ENCODE data around the gene ABCA7. TPM values are rescaled to one million over a fixed set of nuclear protein-coding genes. Genes with fewer than 3 reads are reported as not detected.

ABCA7 gene
- total and polyA plus RNA-seq, 2 of the 13 experiments (the other 11 are each of a cell fraction or from before 2014, with no cell fraction given), result 4.4 to 32.4 TPM

GRCh38 chr19:1025960-1026782 is 13.7 kb upstream of the ABCA7 start, which contains the start of gene CNN2 (continued):
- TF ChIP-seq ATF2 (CRISPR knock-in tag; IDR thresholded peaks at IDR 0.05), result peak; percentile 28; the same call in 1 of the 2 replicates
- TF ChIP-seq MEIS1 (CRISPR knock-in tag; IDR thresholded peaks at IDR 0.05; ENCODE audit: borderline replicate concordance), result no peak
- TF ChIP-seq KDM3A (CRISPR knock-in tag; IDR thresholded peaks at IDR 0.05; ENCODE audit: low read depth), result no peak
- peak; percentile 58; the same call in 1 of the 2 replicates for TF ChIP-seq SNAPC2 (CRISPR knock-in tag; IDR thresholded peaks at IDR 0.05)
- TF ChIP-seq ARID4A (CRISPR knock-in tag; IDR thresholded peaks at IDR 0.05; ENCODE audit: borderline replicate concordance), result peak; percentile 49; the same call in 1 of the 2 replicates
- no peak for TF ChIP-seq NFKBIZ (CRISPR knock-in tag; IDR thresholded peaks at IDR 0.05)
- 0 out of 2 replicates have a peak, but pooled peaks have one; percentile 69 for TF ChIP-seq ETS1 (CRISPR knock-in tag; IDR thresholded peaks at IDR 0.05)
- no peak for TF ChIP-seq GMEB1 (CRISPR knock-in tag; IDR thresholded peaks at IDR 0.05; ENCODE audit: borderline replicate concordance)
- no peak for TF ChIP-seq ZKSCAN5 (CRISPR knock-in tag; IDR thresholded peaks at IDR 0.05)
- TF ChIP-seq ZNF672 (CRISPR knock-in tag; IDR thresholded peaks at IDR 0.05), result no peak
- TF ChIP-seq SKI (IDR thresholded peaks at IDR 0.05; ENCODE audit: partially characterized antibody), result peak; percentile 30
- TF ChIP-seq ARNT2 (CRISPR knock-in tag; IDR thresholded peaks at IDR 0.05; ENCODE audit: low read depth), result peak; percentile 72
- TF ChIP-seq SALL2 (CRISPR knock-in tag; IDR thresholded peaks at IDR 0.05), result 0 out of 2 replicates have a peak, but pooled peaks have one; percentile 33
- TF ChIP-seq MXD4 (CRISPR knock-in tag; IDR thresholded peaks at IDR 0.05), result no peak
- 0 out of 2 replicates have a peak, but pooled peaks have one; percentile 22 for TF ChIP-seq NFKB2 (CRISPR knock-in tag; IDR thresholded peaks at IDR 0.05; ENCODE audit: borderline replicate concordance)
- no peak for TF ChIP-seq NONO (IDR thresholded peaks at IDR 0.05)
- peak; percentile 59; the same call in 1 of the 2 replicates for TF ChIP-seq NONO (CRISPR knock-in tag; conservative IDR thresholded peaks at IDR 0.05)
- TF ChIP-seq ZNF230 (CRISPR knock-in tag; IDR thresholded peaks at IDR 0.05), result no peak
- no peak for TF ChIP-seq KLF15 (CRISPR knock-in tag; IDR thresholded peaks at IDR 0.05; ENCODE audit: borderline replicate concordance)
- TF ChIP-seq SAP130 (CRISPR knock-in tag; IDR thresholded peaks at IDR 0.05; ENCODE audit: low read depth), result peak; percentile 70
- 0 out of 2 replicates have a peak, but pooled peaks have one; percentile 48 for TF ChIP-seq EEA1 (CRISPR knock-in tag; IDR thresholded peaks at IDR 0.05; ENCODE audit: borderline replicate concordance)

Measured in HepG2 (cell line).